Naive B cell (primary cell): ENCODE data around the gene DGCR8. TPM values are rescaled to one million over a fixed set of nuclear protein-coding genes. Genes with fewer than 3 reads are reported as not detected.

Experiments
- ATAC-seq, 2 donors: fragments of 150-1000 bp; cut with Tn5 transposase; 2 replicates each; pipeline ENCODE4 v1.10.0; 2021; ENCODE audit warnings: low read depth in 2 of 2, mild to moderate bottlenecking in 2 of 2, moderate library complexity in 2 of 2
- DNase-seq: peaks from one replicate; pipeline ENCODE4 v3.0.0; 2022
- H3K27ac Mint-ChIP-seq, 6 donors: one replicate each; pipeline ENCODE4 v1.8.0; 2020 to 2022; ENCODE audit warnings: mild to moderate bottlenecking in 6 of 6, mixed read lengths in 6 of 6, moderate library complexity in 5 of 6, inconsistent platforms in 2 of 6
- H3K27me3 Mint-ChIP-seq, 3 donors: one replicate each; pipeline ENCODE4 v1.8.0; 2021 to 2022; ENCODE audit warnings: mixed read lengths in 3 of 3, mild to moderate bottlenecking in 1 of 3
- H3K36me3 Mint-ChIP-seq, 2 donors: one replicate each; pipeline ENCODE4 v1.8.0; 2020 to 2022; ENCODE audit warnings: mixed read lengths in 2 of 2, inconsistent platforms in 1 of 2, mild to moderate bottlenecking in 1 of 2
- H3K4me1 Mint-ChIP-seq, 3 donors: one replicate each; pipeline ENCODE4 v1.8.0; 2020 to 2022; ENCODE audit warnings: mixed read lengths in 3 of 3, inconsistent platforms in 1 of 3, mild to moderate bottlenecking in 1 of 3, moderate library complexity in 1 of 3
- H3K4me3 Mint-ChIP-seq, 8 donors: one replicate each; pipeline ENCODE4 v1.8.0; 2020 to 2022; ENCODE audit warnings: mild to moderate bottlenecking in 8 of 8, mixed read lengths in 8 of 8, moderate library complexity in 8 of 8, inconsistent platforms in 2 of 8
- H3K9me3 Mint-ChIP-seq, 7 donors: one replicate each; pipeline ENCODE4 v1.8.0; 2020 to 2022; ENCODE audit warnings: mixed read lengths in 7 of 7, mild to moderate bottlenecking in 5 of 7, inconsistent platforms in 2 of 7, moderate library complexity in 1 of 7
- polyA plus RNA-seq, 6 donors: library from polyadenylated mRNA; unstranded; fragments of 300-500 nt; fragmentation: Illumina TruSeq; gene quantifications; one replicate each; pipeline ENCODE4 v1.2.3, GENCODE V29; 2021; ENCODE audit warnings: low read depth in 6 of 6

Gene DGCR8
- polyA plus RNA-seq, 6 donors from 2014 or later = 0.49 to 6.7 (median 2.3) TPM

- DNase-seq (no peak), ATAC-seq (no peak)
- H3K36me3 Mint-ChIP-seq = peaks cover 6 to 22% of the 10 kb centered on the region in 2 donors
- H3K4me3 Mint-ChIP-seq = peak overlapping the region in 1 of 8 donors; percentile 68
- H3K27ac Mint-ChIP-seq = peak overlapping the region in 1 of 6 donors; percentile 85
- H3K27me3 Mint-ChIP-seq = no peaks in the 10 kb centered on the region
- peaks cover 25 to 38% (median 36%) of the 10 kb centered on the region in 3 donors for H3K4me1 Mint-ChIP-seq
- H3K9me3 Mint-ChIP-seq = no peaks in the 10 kb centered on the region
Measured at GRCh38 chr22:20084547-20085413, 4.7 kb downstream of the DGCR8 start.

GRCh38 chr22:20085651-20086050 lies 5.6 kb downstream of the DGCR8 start:
- no peaks in the 10 kb centered on the region for H3K27me3 Mint-ChIP-seq
- H3K9me3 Mint-ChIP-seq = no peaks in the 10 kb centered on the region
- ATAC-seq = no peak
- peak overlapping the region in 1 of 6 donors; percentile 12 for H3K27ac Mint-ChIP-seq
- peaks cover 25 to 37% (median 35%) of the 10 kb centered on the region in 3 donors for H3K4me1 Mint-ChIP-seq
- no peak overlapping the region for H3K4me3 Mint-ChIP-seq
- peaks cover 11 to 31% of the 10 kb centered on the region in 2 donors for H3K36me3 Mint-ChIP-seq
- DNase-seq = no peak

- ATAC-seq (no peak), DNase-seq (no peak)
- no peak overlapping the region for H3K4me3 Mint-ChIP-seq
- peaks cover 14 to 36% of the 10 kb centered on the region in 2 donors for H3K36me3 Mint-ChIP-seq
- peaks cover 25 to 32% (median 30%) of the 10 kb centered on the region in 3 donors for H3K4me1 Mint-ChIP-seq
- peak overlapping the region in 2 of 6 donors; percentile 12 to 85 for H3K27ac Mint-ChIP-seq
- H3K9me3 Mint-ChIP-seq = no peaks in the 10 kb centered on the region
- no peaks in the 10 kb centered on the region for H3K27me3 Mint-ChIP-seq
Measured at GRCh38 chr22:20086101-20086599, 6.1 kb downstream of the DGCR8 start.

- Mint-ChIP-seq H3K4me3 (no peak overlapping the region), H3K27ac (no peak overlapping the region), H3K36me3 (peaks cover 16 to 40% of the 10 kb centered on the region in 2 donors), H3K9me3 (no peaks in the 10 kb centered on the region), H3K4me1 (peaks cover 21 to 26% (median 24%) of the 10 kb centered on the region in 3 donors), H3K27me3 (no peaks in the 10 kb centered on the region)
- DNase-seq (no peak), ATAC-seq (no peak)
Measured at GRCh38 chr22:20086763-20087162, 6.7 kb downstream of the DGCR8 start.

GRCh38 chr22:20087319-20088262 lies 7.5 kb downstream of the DGCR8 start:
- ATAC-seq (no peak), DNase-seq (no peak)
- no peaks in the 10 kb centered on the region for H3K27me3 Mint-ChIP-seq
- H3K9me3 Mint-ChIP-seq = no peaks in the 10 kb centered on the region
- H3K4me1 Mint-ChIP-seq = peaks cover 19 to 21% (median 20%) of the 10 kb centered on the region in 3 donors
- H3K27ac Mint-ChIP-seq = peak overlapping the region in 1 of 6 donors; percentile 75
- H3K36me3 Mint-ChIP-seq = peaks cover 16 to 40% of the 10 kb centered on the region in 2 donors
- peak overlapping the region in 1 of 8 donors; percentile 60 for H3K4me3 Mint-ChIP-seq

GRCh38 chr22:20088263-20088648 lies 8.2 kb downstream of the DGCR8 start:
- Mint-ChIP-seq H3K4me1 (peaks cover 13 to 15% (median 13%) of the 10 kb centered on the region in 3 donors), H3K27me3 (no peaks in the 10 kb centered on the region), H3K4me3 (no peak overlapping the region), H3K36me3 (peaks cover 16 to 40% of the 10 kb centered on the region in 2 donors), H3K27ac (no peak overlapping the region), H3K9me3 (no peaks in the 10 kb centered on the region)
- DNase-seq (no peak), ATAC-seq (no peak)

GRCh38 chr22:20089226-20089976 lies 9.4 kb downstream of the DGCR8 start:
- no peak for ATAC-seq
- no peak overlapping the region for H3K4me3 Mint-ChIP-seq
- H3K4me1 Mint-ChIP-seq = peaks cover 3 to 9% (median 5%) of the 10 kb centered on the region in 3 donors
- H3K9me3 Mint-ChIP-seq = no peaks in the 10 kb centered on the region
- peaks cover 16 to 47% of the 10 kb centered on the region in 2 donors for H3K36me3 Mint-ChIP-seq
- no peak overlapping the region for H3K27ac Mint-ChIP-seq
- no peaks in the 10 kb centered on the region for H3K27me3 Mint-ChIP-seq
- no peak for DNase-seq

GRCh38 chr22:20089977-20090729 lies 10.1 kb downstream of the DGCR8 start:
- Mint-ChIP-seq H3K27ac (peak overlapping the region in 1 of 6 donors; percentile 94), H3K36me3 (peaks cover 18 to 47% of the 10 kb centered on the region in 2 donors), H3K9me3 (no peaks in the 10 kb centered on the region), H3K4me3 (no peak overlapping the region), H3K27me3 (no peaks in the 10 kb centered on the region), H3K4me1 (peaks cover 0 to 8% (median 0%) of the 10 kb centered on the region in 3 donors)
- DNase-seq = no peak
- no peak for ATAC-seq

- H3K27me3 Mint-ChIP-seq = no peaks in the 10 kb centered on the region
- H3K36me3 Mint-ChIP-seq = peaks cover 22 to 47% of the 10 kb centered on the region in 2 donors
- peak overlapping the region in 2 of 6 donors; percentile 39 to 59 for H3K27ac Mint-ChIP-seq
- peaks cover 0 to 8% (median 0%) of the 10 kb centered on the region in 3 donors for H3K4me1 Mint-ChIP-seq
- no peaks in the 10 kb centered on the region for H3K9me3 Mint-ChIP-seq
- DNase-seq = no peak
- ATAC-seq = no peak
- no peak overlapping the region for H3K4me3 Mint-ChIP-seq
Measured at GRCh38 chr22:20090730-20091240, 10.7 kb downstream of the DGCR8 start.

GRCh38 chr22:20091690-20092476 lies 11.8 kb downstream of the DGCR8 start:
- DNase-seq (no peak), ATAC-seq (no peak)
- no peak overlapping the region for H3K27ac Mint-ChIP-seq
- H3K4me3 Mint-ChIP-seq = no peak overlapping the region
- H3K27me3 Mint-ChIP-seq = no peaks in the 10 kb centered on the region
- H3K9me3 Mint-ChIP-seq = peaks cover 0 to 4% (median 0%) of the 10 kb centered on the region in 7 donors
- H3K36me3 Mint-ChIP-seq = peaks cover 16 to 49% of the 10 kb centered on the region in 2 donors
- H3K4me1 Mint-ChIP-seq = no peaks in the 10 kb centered on the region

- Mint-ChIP-seq H3K27me3 (no peaks in the 10 kb centered on the region), H3K4me1 (no peaks in the 10 kb centered on the region), H3K36me3 (peaks cover 22 to 49% of the 10 kb centered on the region in 2 donors), H3K27ac (no peak overlapping the region), H3K4me3 (no peak overlapping the region), H3K9me3 (peaks cover 0 to 4% (median 0%) of the 10 kb centered on the region in 7 donors)
- DNase-seq (no peak), ATAC-seq (no peak)
Measured at GRCh38 chr22:20092477-20092854, 12.4 kb downstream of the DGCR8 start.
